Measurements from ENCODE around the gene C17orf114.
"Not testable (repeated sequence)": the region's sequence is repeated elsewhere in the genome, so short reads cannot be mapped to it uniquely, and the experiment has no call there.

The C17orf114 gene

GRCh38 chr17:4802228-4802627 is at the start of gene C17orf114:
C17orf114 (minus strand) TSS chr17:4802328.
- no peak for DNase-seq (ENCODE audit: low read depth in 2 of 2)

- no peak for DNase-seq (ENCODE audit: low read depth in 2 of 2)
Observed at GRCh38 chr17:4851084-4851483, 49.0 kb upstream of the C17orf114 start.

GRCh38 chr17:4850246-4850645 is 48.1 kb upstream of the C17orf114 start:
- no peak for DNase-seq (ENCODE audit: low read depth in 2 of 2)

- no peak for DNase-seq (ENCODE audit: low read depth in 2 of 2)
Observed at GRCh38 chr17:4849011-4849536, 46.9 kb upstream of the C17orf114 start.

GRCh38 chr17:4846635-4847390 is 44.7 kb upstream of the C17orf114 start:
- no peak for DNase-seq (ENCODE audit: low read depth in 2 of 2)

GRCh38 chr17:4845118-4845517 is 43.0 kb upstream of the C17orf114 start:
- DNase-seq (ENCODE audit: low read depth in 2 of 2): no peak

GRCh38 chr17:4843321-4844000 is 41.3 kb upstream of the C17orf114 start:
- no peak for DNase-seq (ENCODE audit: low read depth in 2 of 2)

GRCh38 chr17:4842376-4842775 is 40.2 kb upstream of the C17orf114 start:
- no peak for DNase-seq (ENCODE audit: low read depth in 2 of 2)

GRCh38 chr17:4840893-4841242 is 38.7 kb upstream of the C17orf114 start:
- DNase-seq (ENCODE audit: low read depth in 2 of 2): no peak

GRCh38 chr17:4839965-4840892 is 38.1 kb upstream of the C17orf114 start:
- no peak for DNase-seq (ENCODE audit: low read depth in 2 of 2)

GRCh38 chr17:4839221-4839620 is 37.1 kb upstream of the C17orf114 start:
- no peak for DNase-seq (ENCODE audit: low read depth in 2 of 2)

GRCh38 chr17:4838309-4838785 is 36.2 kb upstream of the C17orf114 start:
- DNase-seq (ENCODE audit: low read depth in 2 of 2): no peak

GRCh38 chr17:4837471-4838308 is 35.6 kb upstream of the C17orf114 start:
- no peak for DNase-seq (ENCODE audit: low read depth in 2 of 2)

- DNase-seq (ENCODE audit: low read depth in 2 of 2): no peak
Observed at GRCh38 chr17:4836221-4836620, 34.1 kb upstream of the C17orf114 start.

- no peak for DNase-seq (ENCODE audit: low read depth in 2 of 2)
Observed at GRCh38 chr17:4834681-4835020, 32.5 kb upstream of the C17orf114 start.

GRCh38 chr17:4833941-4834680 is 32.0 kb upstream of the C17orf114 start:
- no peak for DNase-seq (ENCODE audit: low read depth in 2 of 2)

GRCh38 chr17:4833178-4833940 is 31.2 kb upstream of the C17orf114 start, which contains the start of gene MINK1:
MINK1 (plus strand) TSS chr17:4833340; CDS start chr17:4833584, 244 bp downstream.
- DNase-seq (ENCODE audit: low read depth in 2 of 2): peak; percentile 67 to 80

GRCh38 chr17:4832829-4833177 is 30.7 kb upstream of the C17orf114 start:
- not testable (repeated sequence) for DNase-seq (ENCODE audit: low read depth in 2 of 2)

- no peak for DNase-seq (ENCODE audit: low read depth in 2 of 2)
Observed at GRCh38 chr17:4827399-4827798, 25.3 kb upstream of the C17orf114 start.
